Ishikawa (cell line): ENCODE data around the gene DAB2.

Experiments used
- CEBPB ChIP-seq: IDR thresholded peaks from 2 replicates; pipeline ENCODE4 v1.6.1; 2012
- CREB1 ChIP-seq: IDR thresholded peaks from 2 replicates; pipeline ENCODE4 v1.6.1; 2012; ENCODE audit warnings: low read depth
- EGR1 ChIP-seq: IDR thresholded peaks from 2 replicates; pipeline ENCODE4 v1.6.1; 2012
- EP300 ChIP-seq: IDR thresholded peaks from 2 replicates; pipeline ENCODE4 v1.6.1; 2012; ENCODE audit warnings: borderline replicate concordance
- FOXM1 ChIP-seq: IDR thresholded peaks from 2 replicates; pipeline ENCODE4 v1.6.1; 2012; ENCODE audit warnings: low read depth, borderline replicate concordance
- NFIC ChIP-seq: IDR thresholded peaks from 2 replicates; pipeline ENCODE4 v1.6.1; 2012
- RAD21 ChIP-seq: IDR thresholded peaks from 2 replicates; pipeline ENCODE4 v1.6.1; 2012; ENCODE audit warnings: low read depth
- TAF1 ChIP-seq: IDR thresholded peaks from 2 replicates; pipeline ENCODE4 v1.6.1; 2012; ENCODE audit warnings: low read depth, mild to moderate bottlenecking
- TCF12 ChIP-seq: IDR thresholded peaks from 2 replicates; pipeline ENCODE4 v1.6.1; 2012; ENCODE audit warnings: low read depth
- TEAD4 ChIP-seq: IDR thresholded peaks from 2 replicates; pipeline ENCODE4 v1.6.1; 2012
- YY1 ChIP-seq: IDR thresholded peaks from 2 replicates; pipeline ENCODE4 v1.6.1; 2012; ENCODE audit warnings: low read depth
- ZBTB7A ChIP-seq: IDR thresholded peaks from 2 replicates; pipeline ENCODE4 v1.6.1; 2012; ENCODE audit warnings: low read depth
- TF ChIP-seq, protein P1 (sequence below): IDR thresholded peaks from 2 replicates; pipeline ENCODE4 v1.6.1; 2012
- TF ChIP-seq, protein P2 (sequence below): IDR thresholded peaks from 2 replicates; pipeline ENCODE4 v1.6.1; 2012; ENCODE audit warnings: low read depth, mild to moderate bottlenecking
- TF ChIP-seq, protein P3 (sequence below): IDR thresholded peaks from 2 replicates; pipeline ENCODE4 v1.6.1; 2012

Gene DAB2

DNA sequence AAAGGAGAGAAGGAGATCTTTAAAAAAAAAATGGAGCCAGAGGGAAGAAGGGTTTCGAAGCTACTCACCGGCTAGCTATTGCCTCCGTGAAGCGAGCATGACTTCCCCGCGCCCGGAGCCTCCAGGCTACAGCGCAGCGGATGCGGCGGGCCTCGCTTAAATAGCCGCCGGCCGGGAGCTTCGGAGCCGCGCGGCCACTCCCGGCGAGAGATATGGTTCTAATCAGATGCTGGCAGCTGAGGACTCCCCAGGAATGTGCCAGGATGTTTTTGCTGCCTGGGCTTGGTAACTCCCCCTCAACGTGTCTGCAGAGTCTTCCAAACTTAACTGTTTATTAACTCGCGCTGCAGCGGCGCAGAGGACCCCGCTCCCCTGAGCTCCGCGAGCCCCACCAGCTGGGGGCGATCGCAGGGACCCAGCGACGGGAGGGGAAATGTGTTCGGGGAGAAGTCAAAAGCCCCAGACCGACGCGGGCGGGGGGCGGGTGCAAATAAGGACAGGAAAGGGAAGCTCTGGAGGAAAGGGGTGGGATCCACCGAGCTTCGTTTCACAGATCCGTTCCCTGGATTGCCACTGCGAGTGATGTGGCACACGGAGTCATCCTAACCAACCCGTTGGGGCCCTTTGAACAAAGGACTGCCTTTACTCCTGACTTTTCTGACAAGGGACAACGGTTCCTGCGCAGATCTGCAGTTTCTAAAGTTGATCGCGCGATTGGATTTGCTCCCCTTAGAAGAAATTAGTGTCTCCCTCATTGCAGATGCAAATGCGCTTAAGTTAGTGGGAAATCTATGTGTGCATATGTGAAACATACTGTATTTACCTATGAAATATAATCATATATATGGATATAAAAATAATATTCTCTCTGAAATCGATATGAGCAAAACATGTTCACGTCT is at the start of gene DAB2:
Gene DAB2, minus strand, starts transcription at position 245 of the 902 bp plus-strand sequence. CDS start 30,660 bp downstream, outside the sequence.
- TF ChIP-seq YY1 (no peak), EP300 (no peak), TAF1 (peak; percentile 25; the same call in 1 of the 2 replicates), RAD21 (no peak; the same call in 1 of the 2 replicates), ZBTB7A (peak; percentile 63; the same call in 1 of the 2 replicates), TCF12 (no peak), NFIC (no peak), CEBPB (no peak), EGR1 (no peak), TEAD4 (peak; percentile 41; the same call in 1 of the 2 replicates)
- TF ChIP-seq, protein P1, sequence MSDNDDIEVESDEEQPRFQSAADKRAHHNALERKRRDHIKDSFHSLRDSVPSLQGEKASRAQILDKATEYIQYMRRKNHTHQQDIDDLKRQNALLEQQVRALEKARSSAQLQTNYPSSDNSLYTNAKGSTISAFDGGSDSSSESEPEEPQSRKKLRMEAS: 0 out of 2 replicates have a peak, but pooled peaks have one; percentile 27
- TF ChIP-seq, protein P2, sequence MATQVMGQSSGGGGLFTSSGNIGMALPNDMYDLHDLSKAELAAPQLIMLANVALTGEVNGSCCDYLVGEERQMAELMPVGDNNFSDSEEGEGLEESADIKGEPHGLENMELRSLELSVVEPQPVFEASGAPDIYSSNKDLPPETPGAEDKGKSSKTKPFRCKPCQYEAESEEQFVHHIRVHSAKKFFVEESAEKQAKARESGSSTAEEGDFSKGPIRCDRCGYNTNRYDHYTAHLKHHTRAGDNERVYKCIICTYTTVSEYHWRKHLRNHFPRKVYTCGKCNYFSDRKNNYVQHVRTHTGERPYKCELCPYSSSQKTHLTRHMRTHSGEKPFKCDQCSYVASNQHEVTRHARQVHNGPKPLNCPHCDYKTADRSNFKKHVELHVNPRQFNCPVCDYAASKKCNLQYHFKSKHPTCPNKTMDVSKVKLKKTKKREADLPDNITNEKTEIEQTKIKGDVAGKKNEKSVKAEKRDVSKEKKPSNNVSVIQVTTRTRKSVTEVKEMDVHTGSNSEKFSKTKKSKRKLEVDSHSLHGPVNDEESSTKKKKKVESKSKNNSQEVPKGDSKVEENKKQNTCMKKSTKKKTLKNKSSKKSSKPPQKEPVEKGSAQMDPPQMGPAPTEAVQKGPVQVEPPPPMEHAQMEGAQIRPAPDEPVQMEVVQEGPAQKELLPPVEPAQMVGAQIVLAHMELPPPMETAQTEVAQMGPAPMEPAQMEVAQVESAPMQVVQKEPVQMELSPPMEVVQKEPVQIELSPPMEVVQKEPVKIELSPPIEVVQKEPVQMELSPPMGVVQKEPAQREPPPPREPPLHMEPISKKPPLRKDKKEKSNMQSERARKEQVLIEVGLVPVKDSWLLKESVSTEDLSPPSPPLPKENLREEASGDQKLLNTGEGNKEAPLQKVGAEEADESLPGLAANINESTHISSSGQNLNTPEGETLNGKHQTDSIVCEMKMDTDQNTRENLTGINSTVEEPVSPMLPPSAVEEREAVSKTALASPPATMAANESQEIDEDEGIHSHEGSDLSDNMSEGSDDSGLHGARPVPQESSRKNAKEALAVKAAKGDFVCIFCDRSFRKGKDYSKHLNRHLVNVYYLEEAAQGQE: no peak
- TF ChIP-seq, protein P3, sequence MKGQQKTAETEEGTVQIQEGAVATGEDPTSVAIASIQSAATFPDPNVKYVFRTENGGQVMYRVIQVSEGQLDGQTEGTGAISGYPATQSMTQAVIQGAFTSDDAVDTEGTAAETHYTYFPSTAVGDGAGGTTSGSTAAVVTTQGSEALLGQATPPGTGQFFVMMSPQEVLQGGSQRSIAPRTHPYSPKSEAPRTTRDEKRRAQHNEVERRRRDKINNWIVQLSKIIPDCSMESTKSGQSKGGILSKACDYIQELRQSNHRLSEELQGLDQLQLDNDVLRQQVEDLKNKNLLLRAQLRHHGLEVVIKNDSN: no peak

DNA sequence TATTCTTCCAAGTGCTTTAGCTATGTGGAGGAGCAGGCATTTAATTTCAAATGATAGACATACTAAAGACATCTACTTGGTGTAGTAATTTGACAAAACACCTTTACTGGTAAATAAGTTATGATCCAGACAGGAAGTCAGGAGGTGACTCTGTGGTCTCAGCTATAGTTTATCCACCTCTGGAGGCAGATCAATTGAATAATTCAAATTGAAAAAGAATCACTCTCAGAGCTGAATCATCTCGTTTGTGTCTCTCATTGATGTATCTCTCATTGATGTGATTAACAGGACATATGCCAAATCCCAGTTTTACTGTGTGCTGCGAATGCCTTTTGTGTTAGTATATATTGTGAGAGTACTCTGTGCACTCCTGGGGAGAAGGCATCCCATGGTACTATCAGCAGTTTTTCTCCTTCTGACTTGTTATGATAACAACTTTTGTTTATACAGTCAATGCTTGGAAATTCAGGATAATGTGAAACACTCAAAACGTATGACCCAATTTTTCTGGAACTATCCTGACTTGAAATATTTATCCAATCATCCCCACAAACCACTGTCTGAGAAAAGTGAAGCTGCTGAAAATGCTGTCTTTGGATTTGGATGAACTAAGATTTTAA is 48.5 kb upstream of the DAB2 start:
- TF ChIP-seq CREB1 (no peak), TAF1 (no peak), YY1 (no peak)
- TF ChIP-seq, protein P3: no peak

DNA sequence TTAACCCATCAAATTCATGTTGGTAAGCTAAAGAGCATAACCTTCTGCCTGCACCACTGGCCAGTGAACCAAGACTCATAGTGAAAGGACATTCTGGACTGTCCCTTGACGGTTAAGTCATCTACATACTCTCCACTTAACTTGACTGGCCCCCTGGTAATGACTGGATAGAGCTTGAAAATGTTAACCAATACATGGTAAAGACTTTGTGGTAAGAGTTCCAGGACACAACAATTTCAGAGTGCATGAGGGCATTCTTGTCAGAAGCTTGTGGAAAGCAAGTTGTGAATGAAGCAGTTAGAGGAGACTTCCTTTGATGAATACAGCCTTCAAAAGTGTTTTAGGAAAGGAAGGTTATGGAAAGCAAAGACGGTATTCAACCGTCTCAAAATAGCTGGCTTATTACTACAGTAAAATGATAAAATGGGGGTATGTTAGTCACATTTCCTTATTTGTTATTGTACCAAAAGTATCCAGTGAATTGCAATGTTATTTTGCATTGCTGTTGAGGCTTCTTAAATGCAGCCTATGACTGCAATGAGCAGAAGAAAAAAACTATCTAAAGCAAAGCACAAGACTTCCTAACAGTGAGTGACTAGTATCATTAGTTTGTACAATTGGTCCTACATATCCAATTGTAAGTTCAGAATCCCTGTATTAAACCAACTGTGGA is 47.2 kb upstream of the DAB2 start:
- TF ChIP-seq, protein P2: no peak
- no peak for TF ChIP-seq ZBTB7A

DNA sequence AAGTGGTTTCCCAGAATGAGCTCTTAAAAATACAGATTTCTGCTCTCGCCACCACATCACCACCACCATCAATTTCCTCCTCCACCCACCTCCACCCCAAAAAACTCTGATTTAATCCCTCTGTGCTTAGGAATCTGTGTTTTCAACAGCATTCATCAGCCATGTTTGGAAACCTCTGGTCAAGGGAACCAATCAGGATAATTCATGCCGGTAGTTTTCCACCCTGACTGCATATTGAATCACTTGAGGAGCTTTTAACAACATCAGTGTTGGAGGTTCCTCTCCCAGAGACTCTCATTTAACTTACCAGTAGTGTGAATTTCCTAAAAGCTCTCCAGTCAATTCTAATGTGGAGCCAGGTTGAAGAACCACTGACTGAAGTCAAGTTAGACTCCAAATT is 46.0 kb upstream of the DAB2 start:
- TF ChIP-seq ZBTB7A (no peak), EP300 (no peak), YY1 (no peak), TCF12 (no peak)
- TF ChIP-seq, protein P3: no peak
- TF ChIP-seq, protein P1: no peak

DNA sequence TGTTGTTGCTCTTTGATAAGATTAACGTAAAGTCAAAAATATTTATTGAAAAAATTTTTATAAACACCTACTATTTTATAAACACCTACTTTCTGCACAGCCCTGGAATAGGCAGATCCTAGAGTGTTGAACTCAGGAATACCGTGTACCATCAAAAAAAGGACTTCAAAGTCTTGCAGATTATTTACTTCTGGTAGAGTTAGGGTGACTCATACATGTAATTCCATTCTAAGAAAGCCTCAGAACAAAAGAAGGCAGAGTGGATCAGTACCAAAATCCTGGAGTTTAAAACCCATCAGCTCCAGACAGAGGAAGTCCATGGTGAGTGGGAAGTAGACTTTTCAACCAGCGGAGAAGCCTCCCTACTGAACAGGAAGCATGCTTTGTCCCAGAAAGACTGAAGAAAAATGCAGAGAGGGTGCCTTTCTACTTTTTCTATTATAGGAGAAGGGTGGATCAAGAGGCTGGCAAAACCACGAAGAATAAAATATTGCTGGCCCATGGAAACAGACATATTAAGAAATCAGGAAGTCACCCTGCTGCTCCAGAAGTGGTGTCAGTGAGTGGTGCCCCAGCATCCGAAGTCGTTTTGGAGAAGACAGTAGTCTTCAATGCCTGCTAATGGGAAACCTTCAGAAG is 45.1 kb upstream of the DAB2 start:
- no peak for TF ChIP-seq FOXM1
- no peak for TF ChIP-seq TAF1
- no peak for TF ChIP-seq YY1
- TF ChIP-seq EGR1: no peak
- TF ChIP-seq, protein P3: no peak
- TF ChIP-seq NFIC: no peak
- no peak for TF ChIP-seq ZBTB7A
- no peak for TF ChIP-seq TEAD4
- TF ChIP-seq CEBPB: no peak
- TF ChIP-seq, protein P1: no peak
- no peak for TF ChIP-seq EP300
- TF ChIP-seq CREB1: no peak
